ENCODE measurements around the gene C16orf87. TPM values are rescaled to one million over a fixed set of nuclear protein-coding genes. Genes with fewer than 3 reads are reported as not detected.

C16orf87 gene
- total RNA-seq, 1 donor from 2014 or later: 17.7 TPM

GRCh38 chr16:46757339-46758050 lies 73.5 kb downstream of the C16orf87 start:
- TF ChIP-seq, protein P1, sequence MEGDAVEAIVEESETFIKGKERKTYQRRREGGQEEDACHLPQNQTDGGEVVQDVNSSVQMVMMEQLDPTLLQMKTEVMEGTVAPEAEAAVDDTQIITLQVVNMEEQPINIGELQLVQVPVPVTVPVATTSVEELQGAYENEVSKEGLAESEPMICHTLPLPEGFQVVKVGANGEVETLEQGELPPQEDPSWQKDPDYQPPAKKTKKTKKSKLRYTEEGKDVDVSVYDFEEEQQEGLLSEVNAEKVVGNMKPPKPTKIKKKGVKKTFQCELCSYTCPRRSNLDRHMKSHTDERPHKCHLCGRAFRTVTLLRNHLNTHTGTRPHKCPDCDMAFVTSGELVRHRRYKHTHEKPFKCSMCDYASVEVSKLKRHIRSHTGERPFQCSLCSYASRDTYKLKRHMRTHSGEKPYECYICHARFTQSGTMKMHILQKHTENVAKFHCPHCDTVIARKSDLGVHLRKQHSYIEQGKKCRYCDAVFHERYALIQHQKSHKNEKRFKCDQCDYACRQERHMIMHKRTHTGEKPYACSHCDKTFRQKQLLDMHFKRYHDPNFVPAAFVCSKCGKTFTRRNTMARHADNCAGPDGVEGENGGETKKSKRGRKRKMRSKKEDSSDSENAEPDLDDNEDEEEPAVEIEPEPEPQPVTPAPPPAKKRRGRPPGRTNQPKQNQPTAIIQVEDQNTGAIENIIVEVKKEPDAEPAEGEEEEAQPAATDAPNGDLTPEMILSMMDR (IDR thresholded peaks at IDR 0.05): no peak
- H3K27me3 Mint-ChIP-seq (ENCODE audit: low read depth): peaks cover 30% of the 10 kb centered on the region
- peaks cover 8% of the 10 kb centered on the region for H3K4me1 Mint-ChIP-seq (ENCODE audit: low read depth)
- H3K27ac Mint-ChIP-seq (ENCODE audit: unreplicated experiment): no peak overlapping the region
- DNase-seq (ENCODE audit: low spot score): no peak
- no peaks in the 10 kb centered on the region for H3K9me3 Mint-ChIP-seq (ENCODE audit: low read depth)
- H3K36me3 Mint-ChIP-seq (ENCODE audit: low read depth): no peaks in the 10 kb centered on the region
- H3K4me3 Mint-ChIP-seq (ENCODE audit: unreplicated experiment): no peak overlapping the region

DNA sequence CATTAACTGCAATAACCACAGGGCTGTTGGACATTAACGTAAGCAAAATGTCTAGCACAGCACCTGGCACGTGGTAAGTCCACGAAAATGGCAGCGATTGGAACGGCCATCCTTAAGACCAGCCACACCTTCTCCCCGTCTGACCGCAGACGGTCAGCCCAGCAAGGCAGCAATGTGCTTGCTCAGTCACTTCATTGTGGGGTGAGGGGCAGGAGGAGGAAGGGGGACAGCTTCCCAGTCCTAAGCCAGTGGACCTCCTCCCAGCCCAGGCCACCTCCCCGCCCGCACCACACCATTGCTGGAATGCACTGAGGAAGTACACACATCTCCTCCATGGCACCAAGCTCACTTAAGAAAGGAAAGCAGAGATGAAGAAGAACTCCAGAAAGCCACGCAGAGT lies 74.2 kb downstream of the C16orf87 start:
- Mint-ChIP-seq H3K36me3 (ENCODE audit: low read depth) (no peaks in the 10 kb centered on the region), H3K4me3 (ENCODE audit: unreplicated experiment) (no peak overlapping the region), H3K27ac (ENCODE audit: unreplicated experiment) (no peak overlapping the region), H3K9me3 (ENCODE audit: low read depth) (no peaks in the 10 kb centered on the region), H3K27me3 (ENCODE audit: low read depth) (peaks cover 30% of the 10 kb centered on the region), H3K4me1 (ENCODE audit: low read depth) (peaks cover 8% of the 10 kb centered on the region)
- no peak for DNase-seq (ENCODE audit: low spot score)
- TF ChIP-seq, protein P1 (IDR thresholded peaks at IDR 0.05): no peak

DNA sequence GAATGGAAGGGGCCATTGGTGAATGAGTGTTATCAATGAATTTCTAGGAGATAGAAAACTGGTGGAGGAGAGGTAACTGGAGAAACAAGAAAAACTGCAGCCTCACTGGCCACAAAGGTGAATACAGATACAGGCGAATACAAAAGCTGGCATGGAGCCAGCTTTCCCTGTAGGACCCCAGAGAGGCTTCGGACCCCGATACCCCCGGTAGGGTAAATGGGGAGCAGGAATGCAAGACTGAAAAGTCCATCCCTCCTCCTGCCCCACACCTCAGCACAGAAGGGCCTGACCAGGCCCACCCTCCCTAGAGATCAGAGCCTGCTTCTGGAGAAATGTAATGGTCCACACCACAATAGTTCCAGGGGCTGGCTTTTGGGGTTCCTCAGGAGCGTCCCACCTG lies 78.0 kb downstream of the C16orf87 start:
- DNase-seq (ENCODE audit: low spot score): no peak
- TF ChIP-seq, protein P1 (IDR thresholded peaks at IDR 0.05): no peak
- Mint-ChIP-seq H3K36me3 (ENCODE audit: low read depth) (no peaks in the 10 kb centered on the region), H3K27me3 (ENCODE audit: low read depth) (peaks cover 12% of the 10 kb centered on the region), H3K4me3 (ENCODE audit: unreplicated experiment) (no peak overlapping the region), H3K9me3 (ENCODE audit: low read depth) (no peaks in the 10 kb centered on the region), H3K27ac (ENCODE audit: unreplicated experiment) (no peak overlapping the region), H3K4me1 (ENCODE audit: low read depth) (peaks cover 21% of the 10 kb centered on the region)

GRCh38 chr16:46751381-46751780 lies 79.6 kb downstream of the C16orf87 start:
- H3K9me3 Mint-ChIP-seq (ENCODE audit: low read depth): no peaks in the 10 kb centered on the region
- H3K27ac Mint-ChIP-seq (ENCODE audit: unreplicated experiment): no peak overlapping the region
- H3K4me1 Mint-ChIP-seq (ENCODE audit: low read depth): peaks cover 14% of the 10 kb centered on the region
- no peaks in the 10 kb centered on the region for H3K36me3 Mint-ChIP-seq (ENCODE audit: low read depth)
- TF ChIP-seq, protein P1 (IDR thresholded peaks at IDR 0.05): no peak
- H3K4me3 Mint-ChIP-seq (ENCODE audit: unreplicated experiment): no peak overlapping the region
- DNase-seq (ENCODE audit: low spot score): no peak
- H3K27me3 Mint-ChIP-seq (ENCODE audit: low read depth): peaks cover 4% of the 10 kb centered on the region

GRCh38 chr16:46748775-46749705 lies 81.9 kb downstream of the C16orf87 start:
- no peak for DNase-seq (ENCODE audit: low spot score)
- no peak overlapping the region for H3K27ac Mint-ChIP-seq (ENCODE audit: unreplicated experiment)
- H3K36me3 Mint-ChIP-seq (ENCODE audit: low read depth): no peaks in the 10 kb centered on the region
- no peak overlapping the region for H3K4me3 Mint-ChIP-seq (ENCODE audit: unreplicated experiment)
- peaks cover 14% of the 10 kb centered on the region for H3K4me1 Mint-ChIP-seq (ENCODE audit: low read depth)
- TF ChIP-seq, protein P1 (IDR thresholded peaks at IDR 0.05): no peak
- no peaks in the 10 kb centered on the region for H3K9me3 Mint-ChIP-seq (ENCODE audit: low read depth)
- H3K27me3 Mint-ChIP-seq (ENCODE audit: low read depth): no peaks in the 10 kb centered on the region
